HepG2 (cell line): Measurements from ENCODE around the gene RAB20. TPM values are rescaled to one million over a fixed set of nuclear protein-coding genes. Genes with fewer than 3 reads are reported as not detected.

ENCODE experiments used
- ATAC-seq: fragments of 200-7000 bp; cut with Tn5 transposase; 3 replicates; pipeline ENCODE4 v1.9.1; 2020; ENCODE audit warnings: mild to moderate bottlenecking, moderate library complexity
- BruUV-seq: library from RNA; stranded (reverse); fragments of 400-500 nt; replicated peaks from 2 replicates; lab custom pipeline; 2021; lab: Mats Ljungman, UMichigan
- CTCF ChIA-PET: fragments of 300-600 bp; formaldehyde crosslinking; extraction: SDS; loops from one replicate; lab custom pipeline; 2021; ENCODE audit warnings: low total read pairs, inconsistent platforms, low intra/inter-chr PET ratio; lab: Yijun Ruan, JAX
- POLR2A ChIA-PET: fragments of 350-600 bp; sonication (Branson Sonifier 250); formaldehyde crosslinking; loops from one replicate; lab custom pipeline; 2020; ENCODE audit warnings: antibody characterized with exemption, inconsistent platforms; lab: Yijun Ruan, JAX
- DNase-seq: peaks from one replicate; pipeline ENCODE4 v3.0.0-alpha.2; 2015; ENCODE audit warnings: low spot score
- FAIRE-seq: peaks from 3 replicates; lab custom pipeline; 2011; peaks lifted over from hg19 to GRCh38; lab: Jason Lieb, UNC
- H2AFZ ChIP-seq: one replicate; pipeline ENCODE4 v1.6.1; 2011; ENCODE audit warnings: low read length, inconsistent platforms
- H3K27ac ChIP-seq: fragments of 300-600 bp; 3 replicates; pipeline ENCODE4 v1.8.0; 2011; ENCODE audit warnings: mixed run types, mild to moderate bottlenecking, mixed read lengths, low read length, inconsistent platforms; ENCODE audit not compliant: insufficient read depth; ENCODE audit errors: extremely low read length
- H3K27me3 ChIP-seq, 2 experiments: fragments of 200-600 bp in 1 of 2; 2 replicates in 1 of 2; 3 replicates in 1 of 2; pipeline versions ENCODE4 v1.6.0 to v1.8.0; 2011; ENCODE audit warnings: low read length in 2 of 2, mild to moderate bottlenecking in 2 of 2, moderate library complexity in 2 of 2, inconsistent platforms in 1 of 2; ENCODE audit not compliant: insufficient read depth in 2 of 2, control insufficient read depth in 1 of 2
- H3K36me3 ChIP-seq, 2 experiments: fragments of 200-600 bp in 1 of 2; replicated peaks in 1 of 2; 2 replicates in 1 of 2; 3 replicates in 1 of 2; pipeline versions ENCODE4 v1.5.1 to v1.8.0; 2011; ENCODE audit warnings: low read length in 2 of 2, inconsistent platforms in 1 of 2; ENCODE audit not compliant: insufficient read depth in 2 of 2, control insufficient read depth in 1 of 2
- H3K4me1 ChIP-seq: 2 replicates; pipeline ENCODE4 v1.5.1; 2012; ENCODE audit warnings: low read length, inconsistent platforms; ENCODE audit not compliant: insufficient read depth
- H3K4me2 ChIP-seq: 2 replicates; pipeline ENCODE4 v1.6.0; 2011; ENCODE audit warnings: low read depth, low read length, inconsistent platforms
- H3K4me3 ChIP-seq, 3 experiments: fragments of 200-600 bp in 1 of 3; sonication (generic), shearing (Covaris generic) in 1 of 3; replicated peaks in 1 of 3; 2 replicates each; pipeline ENCODE4 v1.5.1; 2011 to 2016; ENCODE audit warnings: low read length in 3 of 3, inconsistent platforms in 2 of 3, low read depth in 2 of 3, mild to moderate bottlenecking in 2 of 3, control low read depth in 1 of 3, mixed read lengths in 1 of 3; ENCODE audit not compliant: insufficient read depth in 1 of 3
- H3K79me2 ChIP-seq: one replicate; pipeline ENCODE4 v1.6.1; 2011; ENCODE audit warnings: low read length, inconsistent platforms; ENCODE audit not compliant: insufficient read depth
- H3K9ac ChIP-seq: 2 replicates; pipeline ENCODE4 v1.6.0; 2011; ENCODE audit warnings: mild to moderate bottlenecking, low read depth, low read length, inconsistent platforms; ENCODE audit not compliant: insufficient read depth
- H3K9me3 ChIP-seq: 2 replicates; pipeline ENCODE4 v1.5.1; 2012; ENCODE audit warnings: mild to moderate bottlenecking, low read length
- H4K20me1 ChIP-seq: 2 replicates; pipeline ENCODE4 v1.6.0; 2011; ENCODE audit warnings: inconsistent platforms, mild to moderate bottlenecking, low read length, moderate library complexity; ENCODE audit not compliant: insufficient read depth
- BCLAF1 ChIP-seq: fragments of 450-650 bp; IDR thresholded peaks from 2 replicates; pipeline ENCODE4 v1.6.1; 2017; ENCODE audit warnings: mild to moderate bottlenecking
- CEBPG ChIP-seq: IDR thresholded peaks from 2 replicates; pipeline ENCODE4 v1.6.1; 2016
- CHD4 ChIP-seq: fragments of 200-600 bp; sonication (generic); IDR thresholded peaks from 2 replicates; pipeline ENCODE4 v1.7.0; 2017; ENCODE audit warnings: mild to moderate bottlenecking, low read length, borderline replicate concordance
- FOXK1 ChIP-seq: sonication (generic); formaldehyde crosslinking; IDR thresholded peaks from 2 replicates; pipeline ENCODE4 v1.4.0; 2020; ENCODE audit warnings: low read depth, missing genetic modification reagents, borderline replicate concordance
- HIVEP1 ChIP-seq: sonication (generic); formaldehyde crosslinking; IDR thresholded peaks from 2 replicates; pipeline ENCODE4 v1.4.0; 2020; ENCODE audit warnings: mild to moderate bottlenecking, missing genetic modification reagents
- KDM1A ChIP-seq: IDR thresholded peaks from 2 replicates; pipeline ENCODE4 v1.6.1; 2016; ENCODE audit warnings: missing compliant biosample characterization
- MEIS1 ChIP-seq: sonication (generic); formaldehyde crosslinking; IDR thresholded peaks from 2 replicates; pipeline ENCODE4 v1.9.0; 2021; ENCODE audit warnings: mild to moderate bottlenecking, missing genetic modification reagents, moderate library complexity, borderline replicate concordance
- NCOA1 ChIP-seq: sonication (generic); formaldehyde crosslinking; IDR thresholded peaks from 2 replicates; pipeline ENCODE4 v1.9.0; 2021; ENCODE audit warnings: missing genetic modification reagents
- NCOR1 ChIP-seq: fragments of 200-600 bp; sonication (generic); IDR thresholded peaks from 2 replicates; pipeline ENCODE4 v1.7.0; 2017; ENCODE audit warnings: antibody characterized with exemption, low read length, borderline replicate concordance
- RBM22 ChIP-seq: fragments of 200-400 bp; formaldehyde crosslinking; optimal IDR thresholded peaks from 2 replicates; pipeline ENCODE3; 2017; ENCODE audit warnings: mild to moderate bottlenecking, low read length, moderate library complexity
- RFX3 ChIP-seq: IDR thresholded peaks from 2 replicates; pipeline ENCODE4 v1.6.1; 2016; ENCODE audit warnings: missing biosample characterization, missing genetic modification reagents
- SAP130 ChIP-seq: IDR thresholded peaks from 2 replicates; pipeline ENCODE4 v1.6.1; 2016; ENCODE audit warnings: low read depth
- SMAD1 ChIP-seq: sonication (generic); formaldehyde crosslinking; IDR thresholded peaks from 2 replicates; pipeline ENCODE4 v1.4.0; 2020; ENCODE audit warnings: missing genetic modification reagents, low read depth, mild to moderate bottlenecking, borderline replicate concordance
- TCF12 ChIP-seq, 2 experiments: fragments of 450-650 bp in 1 of 2; sonication (generic) in 1 of 2; formaldehyde crosslinking in 1 of 2; IDR thresholded peaks; 2 replicates each; pipeline versions ENCODE4 v1.6.1 to v1.8.0; 2017 to 2022; ENCODE audit warnings: antibody characterized with exemption in 1 of 2, mild to moderate bottlenecking in 1 of 2, missing genetic modification reagents in 1 of 2, moderate library complexity in 1 of 2
- ZNF619 ChIP-seq: sonication (generic); formaldehyde crosslinking; IDR thresholded peaks from 2 replicates; pipeline ENCODE4 v1.4.0; 2020; ENCODE audit warnings: mild to moderate bottlenecking, missing genetic modification reagents
- ZNF749 ChIP-seq: sonication (generic); formaldehyde crosslinking; IDR thresholded peaks from 2 replicates; pipeline ENCODE4 v1.8.0; 2022; ENCODE audit warnings: mild to moderate bottlenecking, missing genetic modification reagents, moderate library complexity, borderline replicate concordance
- ZNF816 ChIP-seq: sonication (generic); formaldehyde crosslinking; IDR thresholded peaks from 2 replicates; pipeline ENCODE4 v1.8.0; 2022; ENCODE audit warnings: missing genetic modification reagents, mild to moderate bottlenecking, borderline replicate concordance
- WGBS: methylation state at CpG from one replicate; pipeline ENCODE4 v1.1.6; 2017; ENCODE audit warnings: low lambda C conversion rate; 5-methylcytosine and 5-hydroxymethylcytosine counted together
- in situ Hi-C: cut with HindIII; loops from 2 replicates; pipeline ENCODE4 v1.10.0; 2017; ENCODE audit warnings: low pct_unique_long_range_greater_than_20kb; ENCODE audit not compliant: extremely low pct_ligation_motif_present
- intact Hi-C: fragments of 100-400 bp; cut with micrococcal nuclease; formaldehyde crosslinking; loops from one replicate; pipeline ENCODE4 v1.10.0; 2022; ENCODE audit not compliant: unreplicated experiment
- polyA plus RNA-seq, 8 experiments: library from polyadenylated mRNA; depleted of rRNA in 3 of 8; stranded (reverse) in 7 of 8; unstranded in 1 of 8; fragments of >200 nt; fragmentation: Illumina TruSeq in 4 of 8; extraction: Trizol in 4 of 8; gene quantifications; 2 replicates each; pipeline versions ENCODE4 v1.2.1 to v1.2.3, GENCODE V29; 2011 to 2016; ENCODE audit warnings: low read depth in 4 of 8, missing spikeins in 1 of 8, mixed read lengths in 1 of 8; ENCODE audit not compliant: insufficient read depth in 1 of 8
- total RNA-seq, 5 experiments: library from RNA; depleted of rRNA; stranded (reverse); fragments of >200 nt; fragmentation: Illumina TruSeq; extraction: Trizol; gene quantifications; 2 replicates each; pipeline ENCODE4 v1.2.3, GENCODE V29; 2016; ENCODE audit warnings: low read depth in 1 of 5
- TF ChIP-seq, protein P1 (sequence below): sonication (generic); formaldehyde crosslinking; IDR thresholded peaks from 2 replicates; pipeline ENCODE4 v1.4.0; 2020; ENCODE audit warnings: missing genetic modification reagents, borderline replicate concordance
- TF ChIP-seq, protein P2 (sequence below): sonication (generic); formaldehyde crosslinking; IDR thresholded peaks from 2 replicates; pipeline ENCODE4 v1.5.1; 2020; ENCODE audit warnings: mild to moderate bottlenecking, moderate library complexity, missing genetic modification reagents

Gene RAB20
- total and polyA plus RNA-seq, 2 of the 13 experiments (the other 11 are each of a cell fraction or from before 2014, with no cell fraction given) = 15.6 to 30.5 TPM

DNA sequence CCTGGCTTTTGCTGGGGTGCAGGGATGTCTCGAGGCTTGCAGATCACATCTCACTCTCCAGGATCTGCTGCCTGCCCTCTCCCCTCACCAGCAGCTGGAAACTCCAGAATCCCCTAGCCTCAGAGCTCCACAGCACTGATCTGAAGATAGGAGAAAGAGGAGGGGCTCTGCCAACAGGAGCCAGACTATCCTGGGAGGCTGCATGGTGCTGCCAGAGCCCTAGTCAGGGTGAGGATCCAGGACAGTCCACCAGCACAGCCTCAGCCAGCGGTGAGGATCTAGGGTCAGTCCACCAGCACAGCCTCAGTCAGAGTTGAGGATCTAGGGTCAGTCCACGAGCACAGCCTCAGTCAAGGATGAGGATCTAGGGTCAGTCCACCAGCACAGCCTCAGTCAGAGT lies 65.2 kb downstream of the RAB20 start (continued):
- no peak for TF ChIP-seq NCOR1
- TF ChIP-seq HIVEP1 (CRISPR knock-in tag) = no peak
- TF ChIP-seq ZNF816 = no peak
- TF ChIP-seq MEIS1 (CRISPR knock-in tag) = no peak
- no peak for TF ChIP-seq CHD4
- TF ChIP-seq TCF12 (IDR thresholded peaks at IDR 0.05) = no peak
- no peak for TF ChIP-seq TCF12 (CRISPR knock-in tag; IDR thresholded peaks at IDR 0.05)
- TF ChIP-seq ZNF619 = no peak
- TF ChIP-seq, protein P1, sequence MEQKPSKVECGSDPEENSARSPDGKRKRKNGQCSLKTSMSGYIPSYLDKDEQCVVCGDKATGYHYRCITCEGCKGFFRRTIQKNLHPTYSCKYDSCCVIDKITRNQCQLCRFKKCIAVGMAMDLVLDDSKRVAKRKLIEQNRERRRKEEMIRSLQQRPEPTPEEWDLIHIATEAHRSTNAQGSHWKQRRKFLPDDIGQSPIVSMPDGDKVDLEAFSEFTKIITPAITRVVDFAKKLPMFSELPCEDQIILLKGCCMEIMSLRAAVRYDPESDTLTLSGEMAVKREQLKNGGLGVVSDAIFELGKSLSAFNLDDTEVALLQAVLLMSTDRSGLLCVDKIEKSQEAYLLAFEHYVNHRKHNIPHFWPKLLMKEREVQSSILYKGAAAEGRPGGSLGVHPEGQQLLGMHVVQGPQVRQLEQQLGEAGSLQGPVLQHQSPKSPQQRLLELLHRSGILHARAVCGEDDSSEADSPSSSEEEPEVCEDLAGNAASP (CRISPR knock-in tag) = no peak
- TF ChIP-seq NCOA1 (CRISPR knock-in tag) = no peak
- TF ChIP-seq RFX3 = no peak
- no peak for TF ChIP-seq SMAD1
- TF ChIP-seq, all 625 proteins: peak for 0

GRCh38 chr13:110495881-110496280 lies 65.6 kb downstream of the RAB20 start:
- H3K4me1 ChIP-seq = peaks cover 16% of the 10 kb centered on the region
- TF ChIP-seq ZNF749 (CRISPR knock-in tag) = no peak
- no peak for TF ChIP-seq KDM1A (CRISPR knock-in tag)
- no peak for TF ChIP-seq RBM22
- TF ChIP-seq, protein P2, sequence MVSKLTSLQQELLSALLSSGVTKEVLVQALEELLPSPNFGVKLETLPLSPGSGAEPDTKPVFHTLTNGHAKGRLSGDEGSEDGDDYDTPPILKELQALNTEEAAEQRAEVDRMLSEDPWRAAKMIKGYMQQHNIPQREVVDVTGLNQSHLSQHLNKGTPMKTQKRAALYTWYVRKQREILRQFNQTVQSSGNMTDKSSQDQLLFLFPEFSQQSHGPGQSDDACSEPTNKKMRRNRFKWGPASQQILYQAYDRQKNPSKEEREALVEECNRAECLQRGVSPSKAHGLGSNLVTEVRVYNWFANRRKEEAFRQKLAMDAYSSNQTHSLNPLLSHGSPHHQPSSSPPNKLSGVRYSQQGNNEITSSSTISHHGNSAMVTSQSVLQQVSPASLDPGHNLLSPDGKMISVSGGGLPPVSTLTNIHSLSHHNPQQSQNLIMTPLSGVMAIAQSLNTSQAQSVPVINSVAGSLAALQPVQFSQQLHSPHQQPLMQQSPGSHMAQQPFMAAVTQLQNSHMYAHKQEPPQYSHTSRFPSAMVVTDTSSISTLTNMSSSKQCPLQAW (CRISPR knock-in tag) = no peak
- TF ChIP-seq BCLAF1 = no peak
- TF ChIP-seq FOXK1 = no peak
- TF ChIP-seq CEBPG = no peak
- no peak for TF ChIP-seq SAP130
- TF ChIP-seq, all 625 proteins: peak for 0
- ATAC-seq = no peak

More at GRCh38 chr13:110495881-110496280, 65.6 kb downstream of the RAB20 start:
- H4K20me1 ChIP-seq = no peaks in the 10 kb centered on the region
- ChIA-PET POLR2A (no interaction called here), CTCF (no interaction called here)
- H3K9ac ChIP-seq = no peak overlapping the region
- FAIRE-seq = no peak
- WGBS = 60% methylated on average over 1 of the region's 3 CpGs
- no peak overlapping the region for H3K4me2 ChIP-seq
- H3K9me3 ChIP-seq = no peaks in the 10 kb centered on the region; the same call in 1 of the 2 replicates
- H3K27ac ChIP-seq = no peak overlapping the region
- 0 out of 5 replicates have a peak, but pooled peaks cover 0 to 5% of the 10 kb centered on the region in 2 experiments for H3K27me3 ChIP-seq
- no peak overlapping the region for H2AFZ ChIP-seq
- no TSS peak for BruUV-seq
- no peak for DNase-seq
- H3K36me3 ChIP-seq = no peaks in the 10 kb centered on the region
- in situ Hi-C loops (no loop called here), intact Hi-C loops (no loop called here)
- H3K79me2 ChIP-seq = no peaks in the 10 kb centered on the region
- H3K4me3 ChIP-seq = no peak overlapping the region
